HFFc6 (cell line): ENCODE data around the gene MED13L. TPM values are rescaled to one million over a fixed set of nuclear protein-coding genes. Genes with fewer than 3 reads are reported as not detected.
"Not testable (repeated sequence)": the region's sequence is repeated elsewhere in the genome, so short reads cannot be mapped to it uniquely, and the experiment has no call there.

Source experiments
- DNase-seq: peaks from one replicate; pipeline ENCODE4 v3.0.0-alpha.2; 2018
- H3K27ac Mint-ChIP-seq: 2 replicates; pipeline ENCODE4 v1.8.0; 2020; ENCODE audit warnings: mild to moderate bottlenecking, mixed read lengths
- H3K27me3 Mint-ChIP-seq: 2 replicates; pipeline ENCODE4 v1.8.0; 2021; ENCODE audit warnings: mild to moderate bottlenecking, moderate library complexity, mixed read lengths; ENCODE audit not compliant: insufficient read depth
- H3K36me3 Mint-ChIP-seq: 2 replicates; pipeline ENCODE4 v1.8.0; 2021; ENCODE audit warnings: low read depth, mixed read lengths
- H3K4me1 Mint-ChIP-seq: 2 replicates; pipeline ENCODE4 v1.8.0; 2020; ENCODE audit warnings: low read depth, mixed read lengths
- H3K4me3 Mint-ChIP-seq: 2 replicates; pipeline ENCODE4 v1.8.0; 2020; ENCODE audit warnings: mild to moderate bottlenecking, moderate library complexity, mixed read lengths
- H3K9me3 Mint-ChIP-seq: 2 replicates; pipeline ENCODE4 v1.8.0; 2020; ENCODE audit warnings: mild to moderate bottlenecking, mixed read lengths
- CTCF ChIP-seq: fragments of 200-600 bp; sonication (generic); IDR thresholded peaks from 2 replicates; pipeline ENCODE4 v1.5.0; 2021; ENCODE audit warnings: antibody characterized with exemption, mild to moderate bottlenecking
- total RNA-seq, 6 experiments: library from RNA; stranded (reverse); fragmentation: NEBNext Ultra II Directional; extraction: Animal tissue kit (Norgen Biotek cat#: 25700); gene quantifications; 2 replicates in 1 of 6; 3 replicates in 5 of 6; pipeline ENCODE4 v1.2.3, GENCODE V29; 2021

MED13L gene
- total RNA-seq, 6 experiments from 2014 or later = 74.5 to 84.2 (median 77.7) TPM

DNA sequence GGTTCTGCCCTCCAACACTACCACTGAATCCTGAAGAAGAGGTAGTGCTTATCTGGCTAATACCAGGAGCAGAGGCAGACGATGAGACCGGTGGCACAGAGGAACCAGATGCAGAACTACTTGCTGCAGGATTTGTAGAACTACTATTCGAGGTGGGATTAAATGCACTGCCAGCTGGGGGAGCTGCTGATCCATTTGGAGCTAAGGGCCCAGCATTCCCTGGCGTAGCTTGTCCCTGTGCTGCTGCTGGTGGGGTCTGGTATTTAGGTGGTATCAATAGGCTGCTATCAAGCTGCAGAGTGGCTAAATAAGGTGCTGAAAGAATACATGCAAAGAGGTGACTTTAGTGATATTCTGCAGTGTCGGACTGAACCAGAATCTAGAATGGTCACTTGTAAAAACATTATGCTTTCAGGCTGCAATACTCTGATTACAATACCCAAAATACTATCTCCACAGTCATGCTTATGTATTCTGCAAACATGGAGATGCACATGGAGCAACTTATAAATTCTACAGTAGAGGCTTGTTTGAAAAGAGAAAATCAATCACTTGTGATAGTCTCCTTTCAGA lies 294.2 kb downstream of the MED13L start:
- peaks cover 17% of the 10 kb centered on the region for H3K4me1 Mint-ChIP-seq
- H3K36me3 Mint-ChIP-seq = peaks cover 16% of the 10 kb centered on the region
- no peak for DNase-seq

DNA sequence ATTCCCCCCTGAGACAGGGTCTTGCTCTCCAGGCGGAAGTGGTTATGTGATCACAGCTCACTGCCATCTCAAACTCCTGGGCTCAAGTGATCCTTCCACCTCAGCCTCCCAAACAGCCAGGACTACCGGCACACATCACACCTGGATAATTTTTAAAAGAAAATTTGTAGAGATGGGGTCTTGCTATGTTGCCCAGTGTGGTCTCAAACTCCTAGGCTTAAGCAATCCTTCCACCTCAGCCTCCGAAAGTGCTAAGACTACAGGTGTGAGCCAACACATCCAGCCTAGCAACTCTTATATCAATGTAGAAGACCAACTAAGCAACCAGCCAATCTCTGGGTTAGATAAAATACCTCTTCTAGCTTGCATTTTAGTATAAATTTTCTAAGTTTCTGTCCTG lies 297.2 kb downstream of the MED13L start:
- Mint-ChIP-seq H3K4me1 (no peaks in the 10 kb centered on the region), H3K4me3 (no peak overlapping the region), H3K27me3 (peaks cover 3% of the 10 kb centered on the region), H3K9me3 (no peaks in the 10 kb centered on the region), H3K27ac (no peak overlapping the region; the same call in 1 of the 2 replicates), H3K36me3 (peaks cover 18% of the 10 kb centered on the region)
- TF ChIP-seq CTCF = no peak
- DNase-seq = no peak

More for the DNA sequence above, 294.2 kb downstream of the MED13L start:
- Mint-ChIP-seq H3K4me3 (no peak overlapping the region), H3K27ac (no peak overlapping the region), H3K27me3 (peaks cover 4% of the 10 kb centered on the region), H3K9me3 (no peaks in the 10 kb centered on the region)
- TF ChIP-seq CTCF = peak; percentile 54

DNA sequence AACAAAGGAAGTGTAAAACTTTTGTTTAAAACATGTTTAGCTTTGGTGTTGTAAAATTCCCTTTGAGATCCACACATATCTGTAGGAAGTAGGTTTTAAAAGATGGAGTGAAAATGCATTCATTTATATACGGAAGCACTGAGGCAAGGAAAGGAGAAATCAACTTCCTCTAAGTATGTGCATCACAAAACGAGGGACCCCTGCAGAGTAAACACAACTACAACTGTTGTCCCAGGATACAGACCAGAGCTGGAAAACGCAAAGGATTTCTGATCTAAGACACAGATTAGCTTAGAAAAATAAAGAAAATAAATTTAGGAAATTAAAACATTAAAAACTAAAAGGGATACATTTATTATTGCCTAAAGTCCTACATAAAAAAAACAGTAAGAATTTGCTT lies 297.6 kb downstream of the MED13L start:
- no peaks in the 10 kb centered on the region for H3K9me3 Mint-ChIP-seq
- no peak overlapping the region for H3K27ac Mint-ChIP-seq
- peaks cover 22% of the 10 kb centered on the region for H3K36me3 Mint-ChIP-seq
- H3K4me3 Mint-ChIP-seq = no peak overlapping the region
- H3K4me1 Mint-ChIP-seq = no peaks in the 10 kb centered on the region
- TF ChIP-seq CTCF = no peak
- peaks cover 3% of the 10 kb centered on the region for H3K27me3 Mint-ChIP-seq
- no peak for DNase-seq

GRCh38 chr12:115979351-115979750 lies 298.1 kb downstream of the MED13L start:
- H3K36me3 Mint-ChIP-seq = peaks cover 22% of the 10 kb centered on the region
- H3K27ac Mint-ChIP-seq = no peak overlapping the region
- H3K4me1 Mint-ChIP-seq = no peaks in the 10 kb centered on the region; the same call in 1 of the 2 replicates
- peaks cover 3% of the 10 kb centered on the region for H3K27me3 Mint-ChIP-seq
- no peak for TF ChIP-seq CTCF
- H3K4me3 Mint-ChIP-seq = no peak overlapping the region
- DNase-seq = no peak
- no peaks in the 10 kb centered on the region for H3K9me3 Mint-ChIP-seq

GRCh38 chr12:115976829-115977228 lies 300.7 kb downstream of the MED13L start:
- H3K27ac Mint-ChIP-seq = peak overlapping the region; percentile 13; the same call in 1 of the 2 replicates
- H3K36me3 Mint-ChIP-seq = peaks cover 34% of the 10 kb centered on the region
- not testable (repeated sequence) for H3K4me1 Mint-ChIP-seq, H3K9me3 Mint-ChIP-seq, H3K27me3 Mint-ChIP-seq, DNase-seq, H3K4me3 Mint-ChIP-seq

DNA sequence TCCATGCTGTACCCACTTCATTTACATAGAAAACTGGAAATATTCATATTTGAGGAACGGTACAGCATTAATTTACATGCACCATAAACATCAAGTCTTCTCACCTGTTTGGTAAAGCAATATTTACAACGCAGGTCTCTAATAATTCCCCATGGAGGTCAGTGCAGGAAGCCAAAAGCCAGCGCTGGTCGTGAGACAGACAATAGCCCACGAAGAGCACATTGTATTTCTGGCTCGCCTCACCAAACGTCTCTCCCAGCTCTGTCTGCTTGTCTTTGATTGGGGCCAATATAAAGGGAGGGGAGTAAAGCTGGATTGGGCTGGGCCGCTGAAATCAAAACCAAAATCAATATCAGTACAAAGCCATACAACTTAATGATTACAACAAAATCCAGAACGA lies 302.1 kb downstream of the MED13L start:
- peaks cover 3% of the 10 kb centered on the region for H3K27me3 Mint-ChIP-seq
- H3K9me3 Mint-ChIP-seq = no peaks in the 10 kb centered on the region
- no peak overlapping the region for H3K27ac Mint-ChIP-seq
- DNase-seq = no peak
- no peak overlapping the region for H3K4me3 Mint-ChIP-seq
- H3K4me1 Mint-ChIP-seq = peaks cover 10% of the 10 kb centered on the region; the same call in 1 of the 2 replicates
- H3K36me3 Mint-ChIP-seq = peaks cover 42% of the 10 kb centered on the region
- no peak for TF ChIP-seq CTCF
